ENCODE measurements around the gene TMEM11.

TMEM11 gene

GRCh38 chr17:21243516-21244303, 29.7 kb upstream of the TMEM11 start:
- Histone ChIP-seq H3K27ac (no peak overlapping the region), H3K27me3 (no peaks in the 10 kb centered on the region), H3K36me3 (peaks cover 83% of the 10 kb centered on the region), H3K4me1 (ENCODE audit: control insufficient read depth in 1 of 2, insufficient read depth in 1 of 2, low read depth in 1 of 2, low read length in 1 of 2) (peaks cover 0 to 7% of the 10 kb centered on the region in 2 experiments), H3K9me3 (no peaks in the 10 kb centered on the region), H3K4me3 (ENCODE audit: low read depth in 1 of 2, low read length in 1 of 2) (no peak overlapping the region)
- no peak for TF ChIP-seq CTCF (IDR thresholded peaks at IDR 0.05)

GRCh38 chr17:21242780-21243515, 29.0 kb upstream of the TMEM11 start:
- no peaks in the 10 kb centered on the region for H3K9me3 ChIP-seq
- H3K27ac ChIP-seq = no peak overlapping the region
- H3K36me3 ChIP-seq = peaks cover 89% of the 10 kb centered on the region
- no peak for TF ChIP-seq CTCF (IDR thresholded peaks at IDR 0.05)
- H3K4me1 ChIP-seq (ENCODE audit: control insufficient read depth in 1 of 2, insufficient read depth in 1 of 2, low read depth in 1 of 2, low read length in 1 of 2) = peaks cover 0 to 7% of the 10 kb centered on the region in 2 experiments
- no peak overlapping the region for H3K4me3 ChIP-seq (ENCODE audit: low read depth in 1 of 2, low read length in 1 of 2)
- H3K27me3 ChIP-seq = no peaks in the 10 kb centered on the region

DNA sequence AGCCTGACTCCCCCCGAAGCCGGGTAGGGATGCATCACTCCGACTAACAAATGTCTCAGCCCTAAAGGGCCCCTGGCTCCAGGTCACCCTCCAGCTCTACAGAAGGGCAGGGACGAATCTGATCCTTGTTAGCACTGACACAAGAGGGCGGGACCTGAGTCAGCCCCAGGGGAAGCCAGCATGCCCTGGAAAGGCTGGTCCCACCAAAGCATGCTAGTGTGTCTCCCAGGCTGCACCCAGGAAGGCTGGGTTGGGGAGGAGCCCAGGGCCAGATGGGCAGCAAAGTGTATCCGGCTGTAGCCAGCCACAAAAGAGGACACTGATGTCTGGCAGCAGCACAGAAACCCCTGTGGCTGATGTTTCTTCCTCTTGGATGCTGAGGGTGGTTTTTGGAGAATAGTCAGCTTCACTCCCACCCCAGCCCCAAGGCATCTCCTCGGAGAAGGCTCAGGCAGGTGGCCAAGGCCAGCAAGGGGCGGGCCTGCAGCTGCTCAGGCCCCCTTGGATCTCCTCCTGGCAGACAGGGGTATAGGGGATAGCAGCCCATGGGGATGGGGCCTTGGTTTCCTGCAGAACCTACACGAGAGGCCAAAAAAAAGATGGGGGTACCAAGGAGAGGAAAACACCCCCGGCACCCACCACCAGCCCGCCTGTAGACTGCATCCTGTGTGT, 28.2 kb upstream of the TMEM11 start:
- TF ChIP-seq CTCF (IDR thresholded peaks at IDR 0.05) = no peak
- Histone ChIP-seq H3K9me3 (no peaks in the 10 kb centered on the region), H3K27ac (no peak overlapping the region), H3K4me3 (ENCODE audit: low read depth in 1 of 2, low read length in 1 of 2) (no peak overlapping the region), H3K36me3 (peaks cover 81% of the 10 kb centered on the region), H3K27me3 (no peaks in the 10 kb centered on the region), H3K4me1 (ENCODE audit: control insufficient read depth in 1 of 2, insufficient read depth in 1 of 2, low read depth in 1 of 2, low read length in 1 of 2) (peaks cover 0 to 7% of the 10 kb centered on the region in 2 experiments)

DNA sequence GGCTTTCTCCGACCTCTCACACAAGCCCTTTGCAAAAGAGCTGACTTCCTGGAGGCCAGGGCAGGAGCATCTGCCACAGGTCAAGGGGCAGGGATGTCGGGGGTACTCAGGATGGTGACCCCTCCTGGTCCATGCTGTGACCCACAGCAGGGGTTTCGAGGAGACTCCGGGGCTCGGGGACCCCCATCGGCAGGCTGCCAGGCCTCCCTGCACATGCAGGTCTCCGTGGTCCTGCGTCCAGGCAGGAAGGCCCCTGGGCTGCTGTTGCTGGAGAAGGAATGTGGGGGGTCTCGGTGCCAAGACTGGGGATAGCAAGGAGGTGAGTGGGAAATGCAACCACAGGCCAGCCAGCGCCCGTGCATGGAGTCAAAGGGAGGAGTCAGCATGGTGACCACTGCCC, 27.6 kb upstream of the TMEM11 start:
- peaks cover 78% of the 10 kb centered on the region for H3K36me3 ChIP-seq
- H3K27ac ChIP-seq = no peak overlapping the region
- H3K4me3 ChIP-seq (ENCODE audit: low read depth in 1 of 2, low read length in 1 of 2) = no peak overlapping the region
- TF ChIP-seq CTCF (IDR thresholded peaks at IDR 0.05) = no peak
- H3K27me3 ChIP-seq = no peaks in the 10 kb centered on the region
- H3K9me3 ChIP-seq = no peaks in the 10 kb centered on the region
- peaks cover 0 to 7% of the 10 kb centered on the region in 2 experiments for H3K4me1 ChIP-seq (ENCODE audit: control insufficient read depth in 1 of 2, insufficient read depth in 1 of 2, low read depth in 1 of 2, low read length in 1 of 2)

- no peaks in the 10 kb centered on the region for H3K27me3 ChIP-seq
- H3K9me3 ChIP-seq = no peaks in the 10 kb centered on the region
- peaks cover 71% of the 10 kb centered on the region for H3K36me3 ChIP-seq
- no peak overlapping the region for H3K4me3 ChIP-seq (ENCODE audit: low read depth in 1 of 2, low read length in 1 of 2)
- H3K4me1 ChIP-seq (ENCODE audit: control insufficient read depth in 1 of 2, insufficient read depth in 1 of 2, low read depth in 1 of 2, low read length in 1 of 2) = peaks cover 0 to 1% of the 10 kb centered on the region in 2 experiments
- TF ChIP-seq CTCF (IDR thresholded peaks at IDR 0.05) = no peak
- no peak overlapping the region for H3K27ac ChIP-seq
These were observed 26.6 kb upstream of the TMEM11 start for GRCh38 chr17:21240369-21241055.
